T-helper 2 cell (primary cell): ENCODE measurements around the gene STX2.
"Not testable (repeated sequence)": the region's sequence is repeated elsewhere in the genome, so short reads cannot be mapped to it uniquely, and the experiment has no call there.

ENCODE experiments used
- DNase-seq, 5 experiments: peaks; one replicate each; pipeline versions ENCODE4 v3.0.0 to v3.0.0-alpha.2; 2012 to 2022

The STX2 gene

GRCh38 chr12:130796985-130797686, 41.9 kb downstream of the STX2 start:
- DNase-seq, result peak in 3 of 5 experiments; percentile 35 to 84 (median 60)

DNA sequence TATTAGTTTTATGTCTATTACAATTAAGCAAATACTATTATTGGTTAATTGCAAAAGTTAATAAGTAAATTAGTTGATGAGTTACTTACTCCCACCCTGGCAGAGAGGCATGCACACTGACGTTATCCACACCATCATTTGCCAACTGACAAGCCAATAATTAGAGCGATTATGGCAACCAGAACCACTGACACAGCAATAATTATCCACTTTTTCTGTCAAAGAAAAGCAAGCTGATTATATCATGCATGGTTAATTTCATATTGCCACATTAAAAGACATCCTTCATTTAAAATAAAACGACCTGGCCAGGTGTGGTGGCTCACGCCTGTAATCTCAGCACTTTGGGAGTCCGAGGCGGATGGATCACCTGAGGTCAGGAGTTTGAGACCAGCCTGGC, 43.1 kb downstream of the STX2 start:
- no peak for DNase-seq

DNA sequence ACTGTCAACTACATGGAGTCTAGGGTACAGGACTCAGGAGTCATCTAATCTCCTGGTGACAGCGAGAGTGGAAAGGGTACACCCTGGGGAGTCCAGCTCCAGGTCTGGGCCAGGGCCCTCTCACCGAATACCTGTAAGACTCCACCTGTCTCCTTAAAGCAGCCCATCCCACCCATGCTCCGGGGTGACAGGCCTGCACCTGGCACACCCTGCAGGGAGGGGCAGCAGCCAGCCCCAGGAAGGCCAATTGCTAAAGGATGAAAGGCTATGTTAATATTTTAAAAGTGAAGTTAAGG, 45.5 kb downstream of the STX2 start:
- DNase-seq, result no peak

GRCh38 chr12:130792821-130793553, 46.1 kb downstream of the STX2 start:
- peak in 1 of 5 experiments; percentile 35 for DNase-seq

- DNase-seq, result no peak
Observed at GRCh38 chr12:130791629-130792028, 47.4 kb downstream of the STX2 start.

DNA sequence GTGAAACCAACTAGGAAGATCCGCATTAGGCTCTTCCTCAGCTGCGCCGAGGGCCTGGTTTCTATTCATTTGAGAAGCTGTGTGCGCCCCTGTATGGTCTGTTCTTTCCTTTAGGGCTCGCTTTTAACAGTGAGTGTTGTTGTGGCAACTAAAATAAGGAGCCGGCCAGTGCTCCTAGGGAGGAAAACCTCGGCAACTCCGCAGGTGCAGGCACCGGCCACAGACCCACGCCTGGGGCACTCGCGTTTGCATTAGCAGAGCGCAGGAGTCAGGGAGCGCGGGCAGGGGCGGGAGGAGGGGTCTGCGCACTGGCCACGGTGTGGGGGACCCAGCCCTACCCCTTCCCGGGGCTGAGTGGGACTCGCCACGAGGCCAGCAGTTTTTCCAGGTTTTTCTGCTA, 50.5 kb downstream of the STX2 start:
- no peak for DNase-seq

- DNase-seq, result no peak
Observed at GRCh38 chr12:130787445-130788410, 51.3 kb downstream of the STX2 start.

DNA sequence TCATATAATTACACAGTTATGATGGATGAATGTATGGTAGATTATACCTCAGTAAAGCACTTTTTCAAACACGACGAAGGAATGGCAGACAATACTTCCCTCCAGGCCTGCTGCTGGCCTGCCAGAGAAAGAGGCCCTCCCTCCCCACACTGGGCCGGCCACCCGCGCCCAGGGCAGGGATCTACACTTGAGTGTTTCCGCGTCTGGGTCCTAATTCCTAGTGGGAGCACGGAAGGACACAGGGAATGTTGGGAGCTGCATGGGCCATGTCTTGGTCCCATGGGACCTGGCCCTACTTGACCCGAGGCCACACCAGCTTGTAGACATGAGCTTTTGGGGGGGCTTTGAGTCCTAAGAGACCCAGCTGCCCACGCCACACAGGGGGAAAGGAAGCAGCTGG, 52.0 kb downstream of the STX2 start:
- no peak for DNase-seq

- no peak for DNase-seq
Observed at GRCh38 chr12:130783110-130783715, 55.8 kb downstream of the STX2 start.

- DNase-seq, result not testable (repeated sequence)
Observed at GRCh38 chr12:130782245-130782644, 56.8 kb downstream of the STX2 start.

DNA sequence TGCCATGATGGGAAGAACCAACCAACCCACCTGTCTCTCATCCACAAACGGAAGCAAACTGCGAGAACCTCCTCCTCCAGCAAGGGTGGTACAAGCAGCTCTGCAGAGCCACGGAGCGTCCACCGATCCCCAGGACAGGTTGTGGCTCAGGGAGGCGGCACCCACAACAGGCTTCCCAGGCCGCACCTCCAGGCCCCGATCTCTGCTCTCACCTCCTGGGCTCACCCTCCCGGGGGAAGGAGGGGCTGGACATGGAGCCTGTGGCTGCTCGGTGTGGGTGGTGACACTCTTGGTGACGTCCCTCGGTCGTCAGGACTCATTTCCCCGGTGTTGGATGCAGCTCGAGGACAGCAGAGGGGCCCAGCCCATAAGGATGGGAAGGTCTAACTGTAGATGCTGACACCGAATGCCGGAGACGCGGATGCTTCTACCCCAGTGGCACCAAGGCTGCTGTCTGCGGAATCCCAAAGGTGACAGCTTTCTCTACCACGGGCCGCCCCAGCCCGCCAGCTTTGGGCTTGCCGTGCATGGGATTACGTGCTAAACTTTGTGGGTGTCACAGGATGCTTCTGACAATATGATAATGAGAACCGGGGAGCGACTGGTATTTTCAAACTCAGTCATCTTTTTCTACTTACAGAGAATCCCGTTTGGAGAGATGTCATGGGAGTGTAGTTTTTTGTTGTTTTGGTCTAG, 58.0 kb downstream of the STX2 start:
- DNase-seq, result no peak

- no peak for DNase-seq
Observed at GRCh38 chr12:130780325-130780724, 58.7 kb downstream of the STX2 start.

DNA sequence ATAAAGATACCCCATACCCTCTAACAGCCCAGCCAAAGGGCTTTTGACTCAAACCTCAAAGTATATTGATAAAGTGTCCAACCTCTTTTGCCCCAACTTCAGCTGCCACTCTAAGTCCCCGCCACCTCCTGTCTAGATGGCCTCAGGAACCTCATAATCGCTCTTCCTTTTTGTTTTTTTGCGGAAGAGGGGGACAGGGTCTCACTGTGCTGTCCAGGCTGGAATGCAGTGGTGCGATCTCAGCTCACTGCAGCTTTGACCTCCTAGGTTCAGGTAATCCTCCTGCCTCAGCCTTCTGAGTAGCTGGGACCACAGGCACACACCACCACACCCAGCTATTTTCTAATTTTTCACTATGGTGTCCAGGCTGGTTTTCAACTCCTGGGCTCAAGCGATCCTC, 60.3 kb downstream of the STX2 start:
- no peak for DNase-seq

DNA sequence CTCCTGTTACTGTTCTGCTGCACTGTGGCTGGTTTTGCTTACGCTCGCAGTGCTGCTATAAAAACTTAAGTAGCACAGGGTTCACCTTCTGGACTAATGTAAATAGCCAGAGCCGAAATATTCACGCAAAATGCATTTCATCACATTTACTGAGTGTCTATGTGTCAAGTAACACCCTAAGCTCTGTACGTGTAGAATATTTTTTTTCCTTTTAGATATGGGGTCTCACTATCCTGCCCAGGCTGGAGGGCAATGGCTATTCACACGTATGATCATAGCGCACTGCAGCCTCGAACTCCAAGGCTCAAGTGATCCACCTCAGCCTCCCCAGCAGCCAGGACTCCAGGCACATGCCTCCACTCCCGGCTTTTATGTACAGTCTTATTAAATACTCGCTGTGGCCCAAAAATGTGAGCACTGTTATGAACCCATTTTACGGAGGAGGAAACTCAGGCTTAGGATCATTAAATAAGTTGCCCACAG, 62.2 kb downstream of the STX2 start:
- no peak for DNase-seq

GRCh38 chr12:130775953-130776856, 62.8 kb downstream of the STX2 start:
- peak in 2 of 5 experiments; percentile 55 to 68 for DNase-seq

DNA sequence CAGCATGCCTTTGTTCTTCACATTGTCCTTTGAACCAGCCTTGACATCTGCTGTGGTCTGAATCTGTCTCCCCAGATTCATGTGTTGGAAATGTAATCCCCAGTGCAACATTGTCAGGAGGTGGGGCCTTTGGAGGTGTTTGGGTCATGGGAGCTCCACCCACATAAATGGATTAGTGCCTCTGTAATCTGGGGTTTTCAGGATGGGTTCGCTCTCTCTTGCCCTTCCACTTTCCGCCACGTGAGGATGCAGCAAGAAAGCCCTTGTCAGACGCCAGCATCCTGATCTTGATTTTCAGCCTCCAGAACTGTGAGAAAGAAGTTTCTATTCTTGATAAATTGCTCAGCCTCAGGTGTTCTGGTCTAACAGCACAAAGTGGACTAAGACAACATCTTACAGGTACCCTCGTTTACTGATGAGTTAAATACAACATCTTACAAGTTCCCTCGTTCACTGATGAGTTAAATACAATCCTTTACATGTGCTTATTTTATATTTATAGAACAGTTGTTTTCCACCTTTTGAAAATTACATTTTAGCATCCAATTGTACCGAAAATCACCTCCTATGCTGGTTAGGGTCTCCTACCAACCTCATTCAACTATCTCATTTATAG, 68.5 kb downstream of the STX2 start:
- DNase-seq, result no peak

GRCh38 chr12:130768120-130768519, 70.9 kb downstream of the STX2 start:
- DNase-seq, result peak in 1 of 5 experiments; percentile 75

GRCh38 chr12:130766470-130766869, 72.6 kb downstream of the STX2 start:
- no peak for DNase-seq

DNA sequence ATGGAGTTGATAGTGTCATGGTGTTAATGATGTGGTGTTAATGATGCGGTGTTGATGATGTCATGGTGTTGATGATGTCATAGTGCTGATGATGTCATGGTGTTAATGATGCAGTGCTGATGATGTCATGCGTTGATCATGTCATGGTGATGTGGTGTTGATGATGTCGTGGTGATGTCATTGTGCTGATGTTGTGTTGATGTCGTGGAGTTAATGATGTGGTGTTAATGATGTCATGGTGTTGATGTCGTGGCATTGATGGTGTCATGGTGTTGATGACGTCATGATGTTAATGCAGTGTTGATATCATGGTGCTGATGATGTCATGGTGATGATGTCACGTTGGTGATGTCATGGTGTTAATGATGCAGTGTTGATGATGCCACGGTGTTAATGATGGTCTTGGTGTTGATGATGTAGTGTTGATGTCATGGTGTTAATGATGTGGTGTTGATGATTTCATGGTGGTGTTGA, 73.8 kb downstream of the STX2 start:
- peak in 1 of 5 experiments; percentile 62 for DNase-seq

DNA sequence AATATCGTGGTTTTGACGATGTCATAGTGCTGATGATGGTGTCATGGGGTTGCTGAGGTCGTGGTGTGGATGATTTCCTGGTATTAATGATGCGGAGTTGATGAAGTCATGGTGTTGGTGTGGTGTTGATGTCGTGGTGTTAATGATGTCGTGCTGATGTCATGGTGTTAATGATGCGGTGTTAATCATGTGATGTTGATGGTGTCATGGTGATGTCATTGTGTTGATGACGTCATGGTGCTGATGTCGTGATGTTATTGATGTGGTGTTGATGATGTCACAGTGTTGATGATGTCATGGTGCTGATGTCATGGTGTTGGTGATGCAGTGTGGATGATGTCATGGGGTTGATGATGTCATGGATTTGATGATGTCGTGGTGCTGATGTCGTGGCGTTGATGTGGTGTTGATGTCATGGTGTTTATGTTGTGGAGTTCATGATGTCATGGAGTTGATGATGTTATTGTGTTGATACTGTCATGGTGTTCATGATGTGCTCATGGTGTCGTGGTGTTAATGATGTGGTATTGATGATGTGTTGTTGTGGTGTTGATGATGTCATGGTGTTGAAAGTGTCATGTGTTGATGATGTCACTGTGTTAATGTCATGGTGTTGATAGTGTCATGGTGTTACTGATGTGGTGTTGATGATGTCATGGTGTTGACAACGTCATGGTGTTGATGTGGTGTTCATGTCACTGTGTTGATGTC, 74.4 kb downstream of the STX2 start:
- DNase-seq, result peak in 1 of 5 experiments; percentile 68
